LNCaP clone FGC (cell line): Measurements from ENCODE around the gene HSBP1L1.
A peak's percentile ranks its signal among the peaks of the same experiment; 100 is the strongest.

ENCODE experiments used
- DNase-seq: peaks from one replicate; pipeline ENCODE4 v3.0.0-alpha.2; 2011; ENCODE audit warnings: low read depth
- H3K4me3 ChIP-seq: 2 replicates; pipeline ENCODE4 v1.5.1; 2011; ENCODE audit warnings: mild to moderate bottlenecking, low read depth, low read length, control low read depth
- TF ChIP-seq, protein P1 (sequence below): IDR thresholded peaks from 2 replicates; pipeline ENCODE4 v1.5.1; 2012; ENCODE audit warnings: mild to moderate bottlenecking; ENCODE audit not compliant: control insufficient read depth, insufficient read depth; ENCODE audit errors: extremely low read depth

Gene HSBP1L1

DNA sequence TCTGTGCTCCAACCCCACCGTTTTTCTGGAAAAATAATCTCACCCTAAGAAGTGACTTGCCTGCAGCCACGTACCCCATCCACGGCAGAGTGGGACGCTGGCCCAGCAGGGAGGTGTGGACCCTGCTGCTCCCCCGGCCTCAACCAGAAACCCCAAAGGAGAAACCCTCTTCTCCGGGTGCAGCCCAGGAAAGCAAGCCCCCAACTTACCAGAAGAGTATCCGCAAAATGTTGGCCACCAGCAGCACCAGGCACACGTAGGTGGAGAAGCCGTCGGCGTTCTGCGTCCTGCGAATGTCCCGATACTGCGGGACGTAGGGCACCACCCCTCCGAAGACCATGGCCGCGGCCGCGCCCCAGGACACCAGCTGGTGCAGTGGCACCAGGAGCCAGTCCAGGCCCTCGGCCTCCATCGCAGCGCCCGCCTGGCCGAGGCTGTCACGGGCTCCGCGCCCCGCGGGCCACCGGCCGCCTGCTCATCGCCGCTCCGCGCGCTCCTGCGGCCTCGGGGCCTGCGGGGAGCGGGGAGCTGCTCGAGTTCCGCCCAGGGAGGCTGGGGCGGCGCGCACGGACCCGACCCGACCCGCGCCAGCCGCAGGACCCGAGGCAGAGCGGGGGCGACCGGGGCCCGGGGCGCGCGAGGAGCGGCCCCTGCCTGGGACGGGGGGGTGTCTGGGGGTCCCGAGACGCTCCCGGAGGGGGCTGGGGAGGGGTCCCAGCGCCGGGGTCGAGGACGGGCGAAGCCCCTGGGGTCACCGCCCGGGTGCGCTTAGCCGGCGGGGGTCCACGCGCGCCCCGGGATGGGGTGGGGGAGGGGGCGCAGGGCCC is 13.7 kb upstream of the HSBP1L1 start:
- H3K4me3 ChIP-seq: peak overlapping the region; percentile 64
- no peak for DNase-seq
- TF ChIP-seq, protein P1, sequence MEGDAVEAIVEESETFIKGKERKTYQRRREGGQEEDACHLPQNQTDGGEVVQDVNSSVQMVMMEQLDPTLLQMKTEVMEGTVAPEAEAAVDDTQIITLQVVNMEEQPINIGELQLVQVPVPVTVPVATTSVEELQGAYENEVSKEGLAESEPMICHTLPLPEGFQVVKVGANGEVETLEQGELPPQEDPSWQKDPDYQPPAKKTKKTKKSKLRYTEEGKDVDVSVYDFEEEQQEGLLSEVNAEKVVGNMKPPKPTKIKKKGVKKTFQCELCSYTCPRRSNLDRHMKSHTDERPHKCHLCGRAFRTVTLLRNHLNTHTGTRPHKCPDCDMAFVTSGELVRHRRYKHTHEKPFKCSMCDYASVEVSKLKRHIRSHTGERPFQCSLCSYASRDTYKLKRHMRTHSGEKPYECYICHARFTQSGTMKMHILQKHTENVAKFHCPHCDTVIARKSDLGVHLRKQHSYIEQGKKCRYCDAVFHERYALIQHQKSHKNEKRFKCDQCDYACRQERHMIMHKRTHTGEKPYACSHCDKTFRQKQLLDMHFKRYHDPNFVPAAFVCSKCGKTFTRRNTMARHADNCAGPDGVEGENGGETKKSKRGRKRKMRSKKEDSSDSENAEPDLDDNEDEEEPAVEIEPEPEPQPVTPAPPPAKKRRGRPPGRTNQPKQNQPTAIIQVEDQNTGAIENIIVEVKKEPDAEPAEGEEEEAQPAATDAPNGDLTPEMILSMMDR: no peak

DNA sequence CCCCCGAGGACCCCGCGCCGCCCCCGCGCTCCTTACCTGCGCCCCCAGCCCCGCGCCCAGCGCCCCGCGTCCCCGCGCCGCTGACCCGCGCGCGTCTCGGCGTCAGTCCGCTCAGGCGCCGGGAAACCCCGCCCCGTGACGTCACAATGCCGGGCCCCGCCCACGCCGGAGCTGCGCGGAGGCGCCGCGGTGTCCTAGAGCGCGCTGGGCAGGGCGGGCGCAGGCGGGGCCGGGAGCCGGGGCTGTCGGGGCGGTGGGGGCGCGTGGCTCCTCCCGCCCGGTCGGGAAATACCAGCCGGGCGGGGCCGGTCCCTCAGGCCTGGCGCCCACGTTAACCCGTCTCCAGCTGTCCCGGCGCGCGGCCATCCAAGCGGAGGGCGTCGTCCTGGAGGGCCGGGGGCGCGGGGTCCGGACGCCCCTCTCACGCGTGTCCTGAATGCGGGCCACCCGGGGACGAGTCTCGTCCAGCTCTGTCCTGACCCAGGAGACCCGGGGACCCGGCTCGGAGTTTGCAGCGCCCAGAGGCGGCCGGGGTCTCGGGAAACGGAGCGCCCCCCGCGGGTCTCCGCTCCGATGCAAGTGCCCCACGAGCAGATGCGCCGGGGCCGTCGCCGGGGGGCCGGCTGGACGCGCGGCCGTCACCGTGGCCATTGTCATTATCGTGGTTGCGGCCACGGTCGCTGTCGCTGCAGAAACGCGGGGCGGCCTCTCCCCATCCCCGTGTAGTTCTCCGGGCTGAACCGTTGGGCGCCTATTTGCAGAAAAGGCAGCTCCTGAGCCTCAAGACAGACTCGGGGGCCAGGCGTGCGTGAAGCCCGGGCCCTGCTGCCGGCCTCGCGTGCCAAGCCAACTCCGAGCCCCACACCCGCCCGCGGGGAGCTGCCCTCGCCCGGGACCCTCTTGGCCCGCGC is 12.6 kb upstream of the HSBP1L1 start, which contains the start of gene SLC66A2:
TSS of gene SLC66A2 (minus strand) at position 109 of the 911 bp plus-strand sequence. CDS start 727 bp downstream, outside the sequence.
- TF ChIP-seq, protein P1: no peak
- H3K4me3 ChIP-seq: peak within 1 kb of the TSS; percentile 71
- no peak for DNase-seq

DNA sequence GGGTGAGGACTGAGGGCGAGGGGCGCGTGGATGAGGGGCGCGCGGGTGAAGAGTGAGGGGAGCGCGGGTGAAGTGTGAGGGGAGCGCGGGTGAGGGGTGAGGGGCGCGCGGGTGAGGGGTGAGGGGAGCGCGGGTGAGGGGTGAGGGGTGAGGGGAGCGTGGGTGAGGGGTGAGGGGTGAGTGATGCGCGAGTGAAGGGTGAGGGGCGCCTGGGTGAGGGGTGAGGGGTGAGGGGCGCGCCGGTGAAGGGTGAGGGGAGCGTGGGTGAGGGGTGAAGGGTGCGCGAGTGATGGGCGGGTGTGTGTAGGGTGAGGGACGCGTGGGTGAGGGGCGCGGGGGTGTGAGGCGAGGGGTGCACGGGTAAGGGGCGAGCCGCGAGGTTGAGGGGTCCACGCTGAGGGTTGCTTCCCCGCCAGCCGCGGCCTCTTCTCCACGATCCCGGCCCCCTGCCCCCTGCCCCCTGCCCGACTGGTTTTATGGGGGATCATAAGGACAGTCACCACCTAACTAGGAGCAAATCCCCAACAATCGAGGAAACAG is 11.9 kb upstream of the HSBP1L1 start:
- DNase-seq: no peak
- H3K4me3 ChIP-seq: peak overlapping the region; percentile 71
- TF ChIP-seq, protein P1: no peak

DNA sequence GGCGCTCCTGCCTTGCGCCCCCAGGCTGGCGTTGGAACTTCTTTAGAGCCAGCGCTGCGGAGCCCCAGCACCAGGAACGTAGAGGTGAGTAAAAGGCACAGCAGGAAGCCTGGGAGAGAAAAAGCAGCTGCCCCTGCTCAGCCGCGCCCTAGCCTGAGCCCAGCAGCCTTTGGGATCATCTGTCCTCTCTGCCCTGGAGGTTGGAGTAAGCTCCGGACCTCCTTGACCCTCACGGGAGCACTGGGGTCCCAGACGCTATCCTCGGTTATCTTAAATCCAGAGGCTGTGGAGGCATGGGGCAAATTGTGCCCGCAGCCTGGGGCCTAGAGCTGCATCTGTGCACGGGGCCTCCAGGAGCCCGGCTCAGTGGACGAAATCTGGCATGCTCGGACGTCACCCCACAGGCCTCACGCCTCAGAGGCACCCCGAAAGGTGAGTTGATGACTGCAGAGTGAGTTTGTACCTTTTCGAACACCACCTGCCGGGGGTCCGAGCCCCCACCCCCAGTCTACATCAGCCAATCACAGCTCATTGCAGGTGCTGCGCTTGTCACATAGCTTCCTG is 11.4 kb upstream of the HSBP1L1 start:
- DNase-seq: no peak
- TF ChIP-seq, protein P1: no peak
- no peak overlapping the region for H3K4me3 ChIP-seq

DNA sequence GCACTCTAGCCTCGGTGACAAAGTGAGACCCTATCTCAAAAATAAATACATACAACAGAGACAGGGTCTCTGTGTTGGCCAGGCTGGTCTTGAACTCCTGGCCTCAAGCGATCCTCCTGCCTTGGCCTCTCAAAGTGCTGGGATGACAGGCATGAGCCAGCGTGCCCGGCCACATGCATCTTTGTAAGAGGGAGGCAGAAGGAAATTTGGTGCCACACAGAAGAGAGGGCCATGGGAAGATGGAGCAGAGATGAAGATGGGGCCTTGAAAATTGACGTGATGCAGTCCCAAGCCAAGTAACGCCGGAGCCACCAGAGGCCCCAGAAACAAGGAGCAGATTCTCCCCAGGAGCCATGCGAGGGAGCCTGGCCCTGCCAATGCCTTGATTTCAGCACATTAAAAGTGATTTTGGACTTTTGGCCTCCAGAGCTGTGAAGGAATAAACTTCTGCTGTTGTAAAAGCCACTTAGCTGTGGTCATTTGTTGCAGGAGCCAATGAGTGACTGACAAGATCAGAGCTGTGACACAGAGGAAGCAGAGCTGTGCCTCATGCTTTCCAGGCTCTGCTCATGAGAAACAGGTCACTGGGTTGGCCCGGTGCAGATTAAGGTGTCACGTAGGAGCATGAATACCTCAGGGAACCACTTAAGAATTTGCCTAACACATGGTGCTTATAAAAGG is 10.3 kb upstream of the HSBP1L1 start:
- no peak overlapping the region for H3K4me3 ChIP-seq
- DNase-seq: peak; percentile 75
- TF ChIP-seq, protein P1: no peak

DNA sequence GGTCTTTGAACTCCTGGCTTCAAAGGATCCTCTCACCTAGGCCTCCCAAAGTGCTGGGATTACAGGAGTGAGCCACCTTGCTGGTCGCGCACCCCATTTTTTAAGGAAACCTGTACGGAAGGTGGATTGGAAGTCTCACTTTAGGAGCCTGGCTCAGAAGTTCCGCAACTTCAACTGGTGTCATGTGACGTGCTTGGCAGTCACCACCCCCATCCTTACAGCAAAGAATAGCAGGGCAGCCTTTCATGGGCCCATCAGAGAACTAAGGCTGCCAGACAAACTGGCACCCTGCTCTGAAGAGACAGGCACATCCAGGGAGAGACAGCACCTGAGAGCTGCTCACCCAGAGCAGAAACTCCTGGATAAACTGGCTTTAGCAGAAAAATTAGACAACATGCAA is 9.7 kb upstream of the HSBP1L1 start:
- no peak for DNase-seq
- no peak overlapping the region for H3K4me3 ChIP-seq
- TF ChIP-seq, protein P1: no peak
